ENCODE results near the gene STRBP.

GRCh38 chr9:123283455-123283854 is 15.1 kb upstream of the STRBP start:
- TF ChIP-seq, protein P1, sequence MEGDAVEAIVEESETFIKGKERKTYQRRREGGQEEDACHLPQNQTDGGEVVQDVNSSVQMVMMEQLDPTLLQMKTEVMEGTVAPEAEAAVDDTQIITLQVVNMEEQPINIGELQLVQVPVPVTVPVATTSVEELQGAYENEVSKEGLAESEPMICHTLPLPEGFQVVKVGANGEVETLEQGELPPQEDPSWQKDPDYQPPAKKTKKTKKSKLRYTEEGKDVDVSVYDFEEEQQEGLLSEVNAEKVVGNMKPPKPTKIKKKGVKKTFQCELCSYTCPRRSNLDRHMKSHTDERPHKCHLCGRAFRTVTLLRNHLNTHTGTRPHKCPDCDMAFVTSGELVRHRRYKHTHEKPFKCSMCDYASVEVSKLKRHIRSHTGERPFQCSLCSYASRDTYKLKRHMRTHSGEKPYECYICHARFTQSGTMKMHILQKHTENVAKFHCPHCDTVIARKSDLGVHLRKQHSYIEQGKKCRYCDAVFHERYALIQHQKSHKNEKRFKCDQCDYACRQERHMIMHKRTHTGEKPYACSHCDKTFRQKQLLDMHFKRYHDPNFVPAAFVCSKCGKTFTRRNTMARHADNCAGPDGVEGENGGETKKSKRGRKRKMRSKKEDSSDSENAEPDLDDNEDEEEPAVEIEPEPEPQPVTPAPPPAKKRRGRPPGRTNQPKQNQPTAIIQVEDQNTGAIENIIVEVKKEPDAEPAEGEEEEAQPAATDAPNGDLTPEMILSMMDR (conservative IDR thresholded peaks at IDR 0.05): no peak
- no peak for TF ChIP-seq ZFX (IDR thresholded peaks at IDR 0.05)
